SK-N-SH (cell line): ENCODE measurements around the gene GNG12. TPM values are rescaled to one million over a fixed set of nuclear protein-coding genes. Genes with fewer than 3 reads are reported as not detected.

Experiments
- CTCF ChIA-PET: fragments of 300-600, 350-600 bp; formaldehyde crosslinking; extraction: SDS; loops from one replicate; lab custom pipeline; 2021; lab: Yijun Ruan, JAX
- POLR2A ChIA-PET: fragments of 350-600 bp; sonication (Branson Sonifier 250); formaldehyde crosslinking; extraction: SDS; loops from one replicate; lab custom pipeline; 2020; ENCODE audit warnings: antibody characterized with exemption, inconsistent platforms; lab: Yijun Ruan, JAX
- DNase-seq: peaks from one replicate; pipeline ENCODE4 v3.0.0; 2012
- H2AFZ ChIP-seq: fragments of 200-600 bp; sonication (generic); 2 replicates; pipeline ENCODE4 v1.8.1; 2016; ENCODE audit warnings: antibody characterized with exemption, mild to moderate bottlenecking, low read depth
- H3F3A ChIP-seq: fragments of 200-600 bp; sonication (generic); replicated peaks from 2 replicates; pipeline ENCODE3; 2016; ENCODE audit warnings: antibody characterized with exemption, mild to moderate bottlenecking; ENCODE audit not compliant: insufficient read depth
- H3K27ac ChIP-seq, 2 experiments: fragments of 200-500 bp in 1 of 2; fragments of 200-600 bp in 1 of 2; sonication (Bioruptor generic) in 1 of 2; sonication (generic), shearing (Covaris generic) in 1 of 2; 2 replicates each; pipeline versions ENCODE4 v1.5.1 to v1.6.1; 2014 to 2016; ENCODE audit warnings: low read depth in 2 of 2, inconsistent platforms in 1 of 2, low read length in 1 of 2, mild to moderate bottlenecking in 1 of 2, mixed read lengths in 1 of 2
- H3K27me3 ChIP-seq: fragments of 200-600 bp; sonication (generic), shearing (Covaris generic); 2 replicates; pipeline ENCODE4 v1.6.1; 2016; ENCODE audit warnings: mixed run types; ENCODE audit not compliant: insufficient read depth
- H3K36me3 ChIP-seq, 2 experiments: fragments of 200-500 bp in 1 of 2; fragments of 200-600 bp in 1 of 2; sonication (Bioruptor generic) in 1 of 2; sonication (generic) in 1 of 2; replicated peaks in 1 of 2; 2 replicates each; pipeline versions ENCODE3 to v1.5.1; 2014 to 2016; ENCODE audit warnings: low read length in 1 of 2, mild to moderate bottlenecking in 1 of 2; ENCODE audit not compliant: insufficient read depth in 2 of 2, control insufficient read depth in 1 of 2
- H3K4me1 ChIP-seq, 2 experiments: fragments of 200-500 bp in 1 of 2; fragments of 200-600 bp in 1 of 2; sonication (Bioruptor generic) in 1 of 2; sonication (generic), shearing (Covaris generic) in 1 of 2; 2 replicates each; pipeline versions ENCODE4 v1.5.1 to v1.6.1; 2014 to 2016; ENCODE audit warnings: low read depth in 1 of 2, low read length in 1 of 2, mixed run types in 1 of 2; ENCODE audit not compliant: insufficient read depth in 2 of 2, control insufficient read depth in 1 of 2
- H3K4me2 ChIP-seq: fragments of 200-600 bp; sonication (generic), shearing (Covaris generic); 2 replicates; pipeline ENCODE4 v1.6.1; 2017; ENCODE audit warnings: mixed run types
- H3K4me3 ChIP-seq, 2 experiments: fragments of 200-500 bp in 1 of 2; fragments of 200-600 bp in 1 of 2; sonication (Bioruptor generic) in 1 of 2; sonication (generic), shearing (Covaris generic) in 1 of 2; 2 replicates each; pipeline versions ENCODE4 v1.5.1 to v1.8.1; 2014 to 2016; ENCODE audit warnings: low read depth in 2 of 2, inconsistent platforms in 1 of 2, low read length in 1 of 2, mild to moderate bottlenecking in 1 of 2, mixed read lengths in 1 of 2, moderate library complexity in 1 of 2
- H3K79me2 ChIP-seq: fragments of 200-600 bp; sonication (generic); 2 replicates; pipeline ENCODE4 v1.8.1; 2017; ENCODE audit warnings: mild to moderate bottlenecking; ENCODE audit not compliant: insufficient read depth
- H3K9ac ChIP-seq: fragments of 200-600 bp; sonication (generic); 2 replicates; pipeline ENCODE4 v1.6.1; 2017; ENCODE audit warnings: mixed run types
- H3K9me2 ChIP-seq: fragments of 200-600 bp; sonication (generic); 2 replicates; pipeline ENCODE4 v1.6.1; 2017; ENCODE audit warnings: mixed run types
- H3K9me3 ChIP-seq: fragments of 200-600 bp; sonication (generic); 2 replicates; pipeline ENCODE4 v1.6.1; 2017; ENCODE audit warnings: mixed run types, mild to moderate bottlenecking, moderate library complexity
- H4K20me1 ChIP-seq: fragments of 200-600 bp; sonication (generic); 2 replicates; pipeline ENCODE4 v1.6.1; 2017; ENCODE audit warnings: mild to moderate bottlenecking, mixed run types; ENCODE audit not compliant: insufficient read depth
- CTCF ChIP-seq: fragments of 200-600 bp; sonication (generic); IDR thresholded peaks from 2 replicates; pipeline ENCODE4 v1.6.1; 2017; ENCODE audit warnings: antibody characterized with exemption, mild to moderate bottlenecking, moderate library complexity
- EP300 ChIP-seq, 2 experiments: IDR thresholded peaks; 2 replicates each; pipeline versions ENCODE4 v1.4.0 to v1.6.1; 2012; ENCODE audit warnings: borderline replicate concordance in 1 of 2, low read depth in 1 of 2, low read length in 1 of 2
- EZH2phosphoT487 ChIP-seq: fragments of 200-600 bp; sonication (generic); IDR thresholded peaks from 2 replicates; pipeline ENCODE4 v1.6.1; 2017; ENCODE audit warnings: low read depth, mixed run types, mild to moderate bottlenecking, antibody characterized with exemption, moderate library complexity, borderline replicate concordance
- FOSL2 ChIP-seq: IDR thresholded peaks from 2 replicates; pipeline ENCODE4 v1.4.0; 2012; ENCODE audit warnings: low read depth, mild to moderate bottlenecking, moderate library complexity, borderline replicate concordance
- GATA2 ChIP-seq: sonication (generic); formaldehyde crosslinking; IDR thresholded peaks from 2 replicates; pipeline ENCODE4 v1.5.0; 2020; ENCODE audit warnings: mild to moderate bottlenecking, missing genetic modification reagents
- IRF3 ChIP-seq: fragments of 150-350 bp; IDR thresholded peaks from 2 replicates; pipeline ENCODE4 v1.6.1; 2016; ENCODE audit warnings: mild to moderate bottlenecking, low read depth, low read length
- MAX ChIP-seq: IDR thresholded peaks from 2 replicates; pipeline ENCODE4 v1.4.0; 2012; ENCODE audit warnings: low read depth
- NFIC ChIP-seq: IDR thresholded peaks from 2 replicates; pipeline ENCODE4 v1.4.0; 2012; ENCODE audit warnings: borderline replicate concordance
- POLR2AphosphoS5 ChIP-seq: IDR thresholded peaks from 2 replicates; pipeline ENCODE4 v1.6.1; 2012; ENCODE audit warnings: low read depth, low read length
- RAD21 ChIP-seq: IDR thresholded peaks from 2 replicates; pipeline ENCODE4 v1.6.1; 2012; ENCODE audit warnings: mild to moderate bottlenecking, low read length
- RCOR1 ChIP-seq: fragments of 150-350 bp; IDR thresholded peaks from 2 replicates; pipeline ENCODE4 v1.6.1; 2017; ENCODE audit warnings: antibody characterized with exemption, low read length
- RXRA ChIP-seq: IDR thresholded peaks from 2 replicates; pipeline ENCODE4 v1.4.0; 2012; ENCODE audit warnings: low read depth, mild to moderate bottlenecking, borderline replicate concordance
- TAF1 ChIP-seq: IDR thresholded peaks from 2 replicates; pipeline ENCODE4 v1.6.1; 2012; ENCODE audit warnings: low read depth, mild to moderate bottlenecking, low read length, moderate library complexity, borderline replicate concordance
- TCF12 ChIP-seq: IDR thresholded peaks from 2 replicates; pipeline ENCODE4 v1.4.0; 2012
- WGBS: methylation state at CpG from one replicate; pipeline ENCODE4 v1.1.6; 2017; ENCODE audit warnings: low lambda C conversion rate; 5-methylcytosine and 5-hydroxymethylcytosine counted together
- polyA plus RNA-seq, 3 experiments: library from polyadenylated mRNA; depleted of rRNA; stranded (reverse); fragments of >200 nt; gene quantifications; 2 replicates each; pipeline ENCODE4 v1.2.3, GENCODE V29; 2012
- TF ChIP-seq, protein P1 (sequence below): IDR thresholded peaks from 2 replicates; pipeline ENCODE4 v1.6.1; 2012; ENCODE audit warnings: mild to moderate bottlenecking, low read depth, low read length, moderate library complexity

Gene GNG12
- polyA plus RNA-seq, 1 of the 3 experiments (the other 2 are of a cell fraction) = 41.2 TPM

GRCh38 chr1:67738401-67738800 is 94.9 kb downstream of the GNG12 start:
- TF ChIP-seq TAF1 (no peak), EP300 (IDR thresholded peaks at IDR 0.05; ENCODE audit: borderline replicate concordance in 1 of 2, low read depth in 1 of 2, low read length in 1 of 2) (no peak), TCF12 (no peak), EZH2phosphoT487 (no peak), MAX (no peak), RAD21 (no peak), RCOR1 (no peak)
- Histone ChIP-seq H3K4me1 (peaks cover 12 to 33% of the 10 kb centered on the region in 2 experiments; a peak in 3 of 4 replicates), H3K9ac (no peak overlapping the region), H3K27me3 (no peaks in the 10 kb centered on the region), H3K36me3 (no peaks in the 10 kb centered on the region), H3F3A (peaks cover 25% of the 10 kb centered on the region), H3K9me2 (no peaks in the 10 kb centered on the region), H3K4me2 (no peak overlapping the region), H3K4me3 (no peak overlapping the region), H2AFZ (no peak overlapping the region), H3K79me2 (peaks cover 79% of the 10 kb centered on the region), H3K27ac (peak overlapping the region in 1 of 2 experiments; percentile 99; a peak in 1 of 4 replicates), H3K9me3 (no peaks in the 10 kb centered on the region), H4K20me1 (no peaks in the 10 kb centered on the region)
- WGBS = 80% methylated on average over 4 of the region's 4 CpGs
- no peak for DNase-seq
- CTCF ChIA-PET = interaction anchor here (0.5 to 2.1 kb wide), 6 partner anchors 17 to 202 kb away, joined by 3 to 14 read pairs (median 4); no protein-coding TSS in a partner anchor
- POLR2A ChIA-PET = no interaction called here

DNA sequence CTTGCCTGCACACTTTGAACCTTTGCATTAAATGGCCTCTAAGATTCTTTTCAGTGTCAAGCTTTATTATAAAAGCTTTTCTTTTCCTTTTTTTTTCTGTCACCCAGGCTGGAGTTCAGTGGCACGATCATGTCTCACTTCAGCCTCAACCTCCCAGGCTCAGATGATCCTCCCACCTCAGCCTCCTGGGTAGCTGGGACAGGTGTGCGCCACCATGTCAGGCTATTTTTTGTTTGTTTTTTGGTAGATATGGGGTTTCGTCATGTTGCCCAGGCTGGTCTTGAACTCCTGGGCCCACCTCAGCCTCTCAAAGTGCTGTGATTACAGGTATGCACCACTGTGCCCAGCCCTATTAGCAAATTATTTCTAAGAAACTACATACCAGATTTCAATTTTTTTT is 95.4 kb downstream of the GNG12 start:
- Histone ChIP-seq H4K20me1 (no peaks in the 10 kb centered on the region), H3K9me3 (no peaks in the 10 kb centered on the region), H3K9me2 (no peaks in the 10 kb centered on the region), H3K27ac (peak overlapping the region in 1 of 2 experiments; percentile 99; a peak in 2 of 4 replicates), H3K4me1 (peaks cover 12 to 36% of the 10 kb centered on the region in 2 experiments; a peak in 3 of 4 replicates), H3K4me2 (no peak overlapping the region), H3K4me3 (no peak overlapping the region), H3K36me3 (no peaks in the 10 kb centered on the region), H3K9ac (no peak overlapping the region), H3K27me3 (no peaks in the 10 kb centered on the region), H3K79me2 (peaks cover 80% of the 10 kb centered on the region), H2AFZ (no peak overlapping the region), H3F3A (peaks cover 25% of the 10 kb centered on the region)
- WGBS = 100% methylated on average over 3 of the region's 3 CpGs
- DNase-seq = no peak
- TF ChIP-seq, protein P1, sequence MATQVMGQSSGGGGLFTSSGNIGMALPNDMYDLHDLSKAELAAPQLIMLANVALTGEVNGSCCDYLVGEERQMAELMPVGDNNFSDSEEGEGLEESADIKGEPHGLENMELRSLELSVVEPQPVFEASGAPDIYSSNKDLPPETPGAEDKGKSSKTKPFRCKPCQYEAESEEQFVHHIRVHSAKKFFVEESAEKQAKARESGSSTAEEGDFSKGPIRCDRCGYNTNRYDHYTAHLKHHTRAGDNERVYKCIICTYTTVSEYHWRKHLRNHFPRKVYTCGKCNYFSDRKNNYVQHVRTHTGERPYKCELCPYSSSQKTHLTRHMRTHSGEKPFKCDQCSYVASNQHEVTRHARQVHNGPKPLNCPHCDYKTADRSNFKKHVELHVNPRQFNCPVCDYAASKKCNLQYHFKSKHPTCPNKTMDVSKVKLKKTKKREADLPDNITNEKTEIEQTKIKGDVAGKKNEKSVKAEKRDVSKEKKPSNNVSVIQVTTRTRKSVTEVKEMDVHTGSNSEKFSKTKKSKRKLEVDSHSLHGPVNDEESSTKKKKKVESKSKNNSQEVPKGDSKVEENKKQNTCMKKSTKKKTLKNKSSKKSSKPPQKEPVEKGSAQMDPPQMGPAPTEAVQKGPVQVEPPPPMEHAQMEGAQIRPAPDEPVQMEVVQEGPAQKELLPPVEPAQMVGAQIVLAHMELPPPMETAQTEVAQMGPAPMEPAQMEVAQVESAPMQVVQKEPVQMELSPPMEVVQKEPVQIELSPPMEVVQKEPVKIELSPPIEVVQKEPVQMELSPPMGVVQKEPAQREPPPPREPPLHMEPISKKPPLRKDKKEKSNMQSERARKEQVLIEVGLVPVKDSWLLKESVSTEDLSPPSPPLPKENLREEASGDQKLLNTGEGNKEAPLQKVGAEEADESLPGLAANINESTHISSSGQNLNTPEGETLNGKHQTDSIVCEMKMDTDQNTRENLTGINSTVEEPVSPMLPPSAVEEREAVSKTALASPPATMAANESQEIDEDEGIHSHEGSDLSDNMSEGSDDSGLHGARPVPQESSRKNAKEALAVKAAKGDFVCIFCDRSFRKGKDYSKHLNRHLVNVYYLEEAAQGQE = no peak
- TF ChIP-seq FOSL2 = no peak
- no peak for TF ChIP-seq RXRA
- no peak for TF ChIP-seq CTCF
- no peak for TF ChIP-seq POLR2AphosphoS5
- TF ChIP-seq GATA2 (CRISPR knock-in tag) = no peak
- TF ChIP-seq IRF3 = no peak
- no peak for TF ChIP-seq NFIC
- ChIA-PET CTCF (interaction anchor here (0.7 to 2.1 kb wide), 5 partner anchors 17 to 176 kb away, joined by 3 to 14 read pairs (median 4); no protein-coding TSS in a partner anchor), POLR2A (no interaction called here)
